A549 (cell line): ENCODE results near the gene TDRD3. TPM values are rescaled to one million over a fixed set of nuclear protein-coding genes. Genes with fewer than 3 reads are reported as not detected.

ENCODE experiments used
- ATAC-seq, 2 experiments: fragments of 200-7000 bp in 1 of 2; fragments of >200 bp in 1 of 2; cut with Nextera tagmentation in 1 of 2; cut with Tn5 transposase in 1 of 2; 3 replicates each; pipeline versions ENCODE4 v1.8.0 to v1.9.1; 2018 to 2020; ENCODE audit warnings: mild to moderate bottlenecking in 1 of 2, moderate library complexity in 1 of 2
- CTCF ChIA-PET: fragments of 300-600 bp; sonication (Branson Sonifier 250); formaldehyde crosslinking; extraction: SDS; loops from one replicate; lab custom pipeline; 2021; ENCODE audit warnings: antibody characterized with exemption, inconsistent platforms; lab: Yijun Ruan, JAX
- POLR2A ChIA-PET: fragments of 350-600 bp; formaldehyde crosslinking; extraction: SDS; loops from one replicate; lab custom pipeline; 2021; ENCODE audit warnings: antibody characterized with exemption, inconsistent platforms; lab: Yijun Ruan, JAX
- DNase-seq, 2 experiments: peaks; one replicate each; pipeline versions ENCODE4 v3.0.0 to v3.0.0-alpha.2; 2011 to 2016; ENCODE audit warnings: low read depth in 1 of 2, low spot score in 1 of 2
- FAIRE-seq: peaks from 2 replicates; lab custom pipeline; 2011; peaks lifted over from hg19 to GRCh38; lab: Jason Lieb, UNC
- H3K27ac ChIP-seq, 2 experiments: fragments of >200 bp; sonication (Bioruptor Twin); formaldehyde crosslinking; 3 replicates each; pipeline ENCODE4 v1.5.1; 2016 to 2017
- H3K4me1 ChIP-seq: fragments of >200 bp; sonication (Bioruptor Twin); formaldehyde crosslinking; 3 replicates; pipeline ENCODE4 v1.6.1; 2016
- H3K4me2 ChIP-seq: fragments of >200 bp; sonication (Bioruptor Twin); formaldehyde crosslinking; 3 replicates; pipeline ENCODE4 v1.6.1; 2016
- H3K4me3 ChIP-seq: fragments of >200 bp; sonication (Bioruptor Twin); formaldehyde crosslinking; 3 replicates; pipeline ENCODE4 v1.5.1; 2016
- H3K9me3 ChIP-seq: fragments of >200 bp; sonication (Bioruptor Twin); formaldehyde crosslinking; 3 replicates; pipeline ENCODE4 v1.6.1; 2016
- BCL3 ChIP-seq: fragments of >200 bp; sonication (Bioruptor Twin); formaldehyde crosslinking; IDR thresholded peaks from 3 replicates; pipeline ENCODE4 v1.6.1; 2016
- BHLHE40 ChIP-seq: IDR thresholded peaks from 2 replicates; pipeline ENCODE4 v1.6.1; 2012; ENCODE audit warnings: low read depth, low read length, inconsistent platforms
- CBX2 ChIP-seq: fragments of 200-600 bp; sonication (generic); IDR thresholded peaks from 2 replicates; pipeline ENCODE4 v1.6.1; 2016; ENCODE audit warnings: low read depth, mild to moderate bottlenecking, borderline replicate concordance
- CEBPB ChIP-seq, 2 experiments: fragments of >200 bp in 1 of 2; sonication (Bioruptor Twin) in 1 of 2; formaldehyde crosslinking in 1 of 2; IDR thresholded peaks; 2 replicates each; pipeline ENCODE4 v1.6.1; 2012 to 2016
- CTCF ChIP-seq: fragments of >200 bp; sonication (Bioruptor Twin); formaldehyde crosslinking; IDR thresholded peaks from 3 replicates; pipeline ENCODE4 v1.5.1; 2016
- ESRRA ChIP-seq: fragments of 150-350 bp; IDR thresholded peaks from 2 replicates; pipeline ENCODE4 v1.6.1; 2014; ENCODE audit warnings: mild to moderate bottlenecking, low read length, borderline replicate concordance
- FOSB ChIP-seq: fragments of 250-450 bp; sonication (Bioruptor Pico); IDR thresholded peaks from 2 replicates; pipeline ENCODE4 v1.5.0; 2020; ENCODE audit warnings: mild to moderate bottlenecking, moderate library complexity
- GATA3 ChIP-seq: IDR thresholded peaks from 2 replicates; pipeline ENCODE4 v1.6.1; 2012; ENCODE audit warnings: borderline replicate concordance
- HDAC2 ChIP-seq: fragments of 200-600 bp; sonication (generic); IDR thresholded peaks from 2 replicates; pipeline ENCODE4 v1.6.1; 2016
- HES2 ChIP-seq: fragments of >200 bp; sonication (Bioruptor Twin); formaldehyde crosslinking; IDR thresholded peaks from 2 replicates; pipeline ENCODE4 v1.6.1; 2016
- HEYL ChIP-seq: fragments of 250-450 bp; sonication (Bioruptor Pico); IDR thresholded peaks from 2 replicates; pipeline ENCODE4 v1.8.0; 2021; ENCODE audit warnings: mild to moderate bottlenecking, moderate library complexity
- HMGXB4 ChIP-seq: fragments of 250-450 bp; sonication (Bioruptor Pico); IDR thresholded peaks from 2 replicates; pipeline ENCODE4 v1.5.0; 2021; ENCODE audit warnings: mild to moderate bottlenecking, moderate library complexity, borderline replicate concordance
- HOXB13 ChIP-seq: fragments of 250-450 bp; sonication (Bioruptor Pico); IDR thresholded peaks from 2 replicates; pipeline ENCODE4 v1.5.0; 2020; ENCODE audit warnings: low read depth, mild to moderate bottlenecking, moderate library complexity
- JUN ChIP-seq, 2 experiments: fragments of >200 bp; sonication (Bioruptor Twin); formaldehyde crosslinking; IDR thresholded peaks; 2 replicates in 1 of 2; 3 replicates in 1 of 2; pipeline ENCODE4 v1.6.1; 2016 to 2017
- MAX ChIP-seq: IDR thresholded peaks from 2 replicates; pipeline ENCODE4 v1.6.1; 2012
- MAZ ChIP-seq: fragments of 150-350 bp; IDR thresholded peaks from 2 replicates; pipeline ENCODE4 v1.6.1; 2014; ENCODE audit warnings: antibody characterized with exemption, low read depth, low read length, borderline replicate concordance
- PBX3 ChIP-seq: IDR thresholded peaks from 2 replicates; pipeline ENCODE4 v1.6.1; 2012
- PHF8 ChIP-seq: fragments of 200-600 bp; sonication (generic); IDR thresholded peaks from 2 replicates; pipeline ENCODE4 v1.6.1; 2016; ENCODE audit warnings: low read depth, mild to moderate bottlenecking, antibody characterized with exemption, moderate library complexity, borderline replicate concordance
- RARB ChIP-seq: fragments of 250-450 bp; sonication (Bioruptor Pico); IDR thresholded peaks from 2 replicates; pipeline ENCODE4 v1.8.0; 2021; ENCODE audit warnings: mild to moderate bottlenecking, moderate library complexity
- RNF2 ChIP-seq: fragments of 200-600 bp; sonication (generic); IDR thresholded peaks from 2 replicates; pipeline ENCODE4 v1.6.1; 2016; ENCODE audit warnings: low read depth, mild to moderate bottlenecking, antibody characterized with exemption, moderate library complexity, borderline replicate concordance
- SMC3 ChIP-seq: fragments of >200 bp; sonication (Bioruptor Twin); formaldehyde crosslinking; IDR thresholded peaks from 3 replicates; pipeline ENCODE4 v1.6.1; 2018; ENCODE audit warnings: inconsistent platforms
- SREBF2 ChIP-seq: fragments of 450-650 bp; IDR thresholded peaks from 2 replicates; pipeline ENCODE4 v1.6.1; 2014; ENCODE audit warnings: mild to moderate bottlenecking, moderate library complexity
- ZC3H11A ChIP-seq: fragments of 450-650 bp; IDR thresholded peaks from 2 replicates; pipeline ENCODE4 v1.6.1; 2014; ENCODE audit warnings: antibody characterized with exemption, mild to moderate bottlenecking
- ZFP36 ChIP-seq: fragments of 450-650 bp; IDR thresholded peaks from 2 replicates; pipeline ENCODE4 v1.6.1; 2014; ENCODE audit warnings: borderline replicate concordance; ENCODE audit not compliant: partially characterized antibody
- ZNF302 ChIP-seq: fragments of 250-450 bp; sonication (Bioruptor Pico); IDR thresholded peaks from 2 replicates; pipeline ENCODE4 v1.9.0; 2021; ENCODE audit warnings: inconsistent platforms, mild to moderate bottlenecking, moderate library complexity
- WGBS: methylation state at CpG from one replicate; pipeline ENCODE4 v1.1.6; 2017; ENCODE audit errors: missing lambda C conversion rate; 5-methylcytosine and 5-hydroxymethylcytosine counted together
- polyA plus RNA-seq, 4 experiments: library from polyadenylated mRNA; depleted of rRNA in 3 of 4; stranded (reverse); fragments of >200 nt; fragmentation: RNase III in 1 of 4; extraction: RNeasy Plus Mini Kit Qiagen cat#74134 plus additional on column Dnase treatment in 1 of 4; gene quantifications; 2 replicates in 3 of 4; 3 replicates in 1 of 4; pipeline ENCODE4 v1.2.3, GENCODE V29; 2011 to 2017

TDRD3 gene
- polyA plus RNA-seq, 2 of the 4 experiments (the other 2 are of a cell fraction) = 5.7 to 11.8 TPM

GRCh38 chr13:60511637-60512036 lies 114.6 kb downstream of the TDRD3 start:
- Histone ChIP-seq H3K4me2 (no peak overlapping the region), H3K4me1 (peaks cover 5% of the 10 kb centered on the region; the same call in 1 of the 3 replicates), H3K4me3 (no peak overlapping the region), H3K27ac (no peak overlapping the region), H3K9me3 (no peaks in the 10 kb centered on the region)
- 97% methylated on average over 2 of the region's 2 CpGs for WGBS
- no peak for ATAC-seq
- ChIA-PET CTCF (no interaction called here), POLR2A (no interaction called here)
- DNase-seq = no peak
- TF ChIP-seq HMGXB4 (CRISPR knock-in tag) = no peak
- no peak for TF ChIP-seq CEBPB (IDR thresholded peaks at IDR 0.05)
- no peak for TF ChIP-seq ZC3H11A
- no peak for TF ChIP-seq BHLHE40
- no peak for TF ChIP-seq SMC3
- no peak for TF ChIP-seq BCL3
- TF ChIP-seq PBX3 = no peak
- no peak for TF ChIP-seq HES2
- TF ChIP-seq HEYL (CRISPR knock-in tag) = no peak
- no peak for TF ChIP-seq PHF8
- no peak for TF ChIP-seq ZFP36
- TF ChIP-seq RNF2 = no peak
- no peak for TF ChIP-seq RARB (CRISPR knock-in tag)
- TF ChIP-seq ESRRA = no peak
- TF ChIP-seq CBX2 = no peak
- no peak for TF ChIP-seq HOXB13 (CRISPR knock-in tag)
- FAIRE-seq = no peak

- no peak for TF ChIP-seq ESRRA
- no peak for TF ChIP-seq RNF2
- TF ChIP-seq CEBPB (IDR thresholded peaks at IDR 0.05) = no peak
- no peak for TF ChIP-seq MAX
- TF ChIP-seq SREBF2 = no peak
- no peak for TF ChIP-seq PHF8
- no peak for TF ChIP-seq GATA3
- no peak for TF ChIP-seq FOSB (CRISPR knock-in tag)
- Histone ChIP-seq H3K27ac (no peak overlapping the region), H3K9me3 (no peaks in the 10 kb centered on the region), H3K4me3 (no peak overlapping the region), H3K4me2 (no peak overlapping the region), H3K4me1 (peaks cover 1% of the 10 kb centered on the region; the same call in 1 of the 3 replicates)
- ATAC-seq (no peak), FAIRE-seq (no peak), DNase-seq (no peak)
- ChIA-PET CTCF (no interaction called here), POLR2A (no interaction called here)
- WGBS = 91% methylated on average over 1 of the region's 1 CpG
These were observed 117.9 kb downstream of the TDRD3 start for GRCh38 chr13:60514891-60515290.

- no peak overlapping the region for H3K4me3 ChIP-seq
- ChIA-PET POLR2A (no interaction called here), CTCF (no interaction called here)
- H3K9me3 ChIP-seq = no peaks in the 10 kb centered on the region
- no peak for ATAC-seq
- no peak for FAIRE-seq
- TF ChIP-seq CTCF = no peak
- no peak for TF ChIP-seq JUN (IDR thresholded peaks at IDR 0.05)
- TF ChIP-seq MAZ = no peak
- no peak for TF ChIP-seq ESRRA
- TF ChIP-seq HDAC2 = no peak
- TF ChIP-seq ZNF302 = no peak
- TF ChIP-seq SMC3 = no peak
- no peaks in the 10 kb centered on the region for H3K4me1 ChIP-seq
- no peak overlapping the region for H3K4me2 ChIP-seq
- H3K27ac ChIP-seq = no peak overlapping the region
- no peak for DNase-seq
These were observed 122.5 kb downstream of the TDRD3 start for GRCh38 chr13:60519496-60519895.
